Fibroblast of lung (primary cell): ENCODE measurements around the gene EMC8. TPM values are rescaled to one million over a fixed set of nuclear protein-coding genes. Genes with fewer than 3 reads are reported as not detected.

Experiments
- DNase-seq, 2 donors: peaks; one replicate each; pipeline versions ENCODE4 v3.0.0 to v3.0.0-alpha.2; 2010; ENCODE audit warnings: low read depth in 2 of 2
- H2AFZ ChIP-seq: 2 replicates; pipeline ENCODE4 v1.5.1; 2012; ENCODE audit warnings: low read length, control low read depth, inconsistent platforms
- H3K27ac ChIP-seq: 2 replicates; pipeline ENCODE4 v1.5.1; 2011; ENCODE audit warnings: low read length, control low read depth; ENCODE audit not compliant: insufficient read depth
- H3K27me3 ChIP-seq: 2 replicates; pipeline ENCODE4 v1.5.1; 2011; ENCODE audit warnings: mild to moderate bottlenecking, low read length; ENCODE audit not compliant: control insufficient read depth, insufficient read depth
- H3K36me3 ChIP-seq: 2 replicates; pipeline ENCODE4 v1.5.1; 2011; ENCODE audit warnings: low read length; ENCODE audit not compliant: control insufficient read depth, insufficient read depth
- H3K4me1 ChIP-seq: 2 replicates; pipeline ENCODE4 v1.5.1; 2011; ENCODE audit warnings: low read length; ENCODE audit not compliant: control insufficient read depth, insufficient read depth; ENCODE audit errors: extremely low read depth
- H3K4me2 ChIP-seq: 2 replicates; pipeline ENCODE4 v1.5.1; 2011; ENCODE audit warnings: low read length, control low read depth; ENCODE audit not compliant: insufficient read depth; ENCODE audit errors: extremely low read depth
- H3K4me3 ChIP-seq, 4 experiments: fragments of 200-600 bp in 1 of 4; sonication (generic) in 1 of 4; replicated peaks in 1 of 4; 2 replicates each; pipeline ENCODE4 v1.5.1; 2011 to 2016; ENCODE audit warnings: low read length in 4 of 4, low read depth in 3 of 4, mild to moderate bottlenecking in 3 of 4, control low read depth in 2 of 4, inconsistent platforms in 1 of 4, mixed read lengths in 1 of 4; ENCODE audit not compliant: insufficient read depth in 1 of 4; ENCODE audit errors: control extremely low read depth in 1 of 4
- H3K79me2 ChIP-seq: 2 replicates; pipeline ENCODE4 v1.5.1; 2012; ENCODE audit warnings: mild to moderate bottlenecking, low read length, inconsistent platforms; ENCODE audit not compliant: control insufficient read depth, insufficient read depth
- H3K9ac ChIP-seq: 2 replicates; pipeline ENCODE4 v1.5.1; 2011; ENCODE audit warnings: mild to moderate bottlenecking, low read length, control low read depth; ENCODE audit not compliant: insufficient read depth
- H3K9me3 ChIP-seq: 2 replicates; pipeline ENCODE4 v1.5.1; 2012; ENCODE audit warnings: low read depth, low read length; ENCODE audit not compliant: control insufficient read depth, insufficient read depth
- H4K20me1 ChIP-seq: 2 replicates; pipeline ENCODE4 v1.5.1; 2011; ENCODE audit warnings: low read length; ENCODE audit not compliant: control insufficient read depth, insufficient read depth; ENCODE audit errors: extremely low read depth
- CTCF ChIP-seq, 2 donors: IDR thresholded peaks in 1 of 2; conservative IDR thresholded peaks in 1 of 2; 1 replicate in 1 of 2; 2 replicates in 1 of 2; pipeline ENCODE4 v1.5.1; 2011 to 2012; ENCODE audit warnings: low read length in 2 of 2, control low read depth in 1 of 2, inconsistent platforms in 1 of 2, low read depth in 1 of 2, mild to moderate bottlenecking in 1 of 2
- EZH2 ChIP-seq: IDR thresholded peaks from 2 replicates; pipeline ENCODE4 v1.5.1; 2012; ENCODE audit warnings: low read length, control low read depth, mild to moderate bottlenecking; ENCODE audit errors: missing control alignments
- polyA plus RNA-seq, 2 donors: library from polyadenylated mRNA; depleted of rRNA in 1 of 2; stranded (reverse) in 1 of 2; unstranded in 1 of 2; fragments of >200 nt; gene quantifications; 2 replicates each; pipeline ENCODE4 v1.2.1, GENCODE V29; 2011 to 2012; ENCODE audit warnings: missing spikeins in 1 of 2
- total RNA-seq: library from RNA; depleted of rRNA; stranded (reverse); fragments of >200 nt; gene quantifications from 2 replicates; pipeline ENCODE4 v1.2.1, GENCODE V29; 2014

The EMC8 gene
- total and polyA plus RNA-seq, 2 donors (not counting 1 experiment from before 2014, with no cell fraction given): 25.1 to 25.9 TPM

- Histone ChIP-seq H3K79me2 (peaks cover 5% of the 10 kb centered on the region), H3K27ac (no peak overlapping the region), H3K9ac (no peak overlapping the region), H2AFZ (no peak overlapping the region), H3K36me3 (no peaks in the 10 kb centered on the region), H3K9me3 (no peaks in the 10 kb centered on the region), H3K4me2 (no peak overlapping the region), H4K20me1 (no peaks in the 10 kb centered on the region), H3K4me1 (peaks cover 27% of the 10 kb centered on the region), H3K4me3 (no peak overlapping the region), H3K27me3 (no peaks in the 10 kb centered on the region)
- TF ChIP-seq CTCF (conservative IDR thresholded peaks at IDR 0.05 in 1 of 2, IDR thresholded peaks at IDR 0.05 in 1 of 2; ENCODE audit: low read depth in 1 of 2, low read length in 2 of 2): no peak
- no peak for TF ChIP-seq EZH2
- no peak for DNase-seq
These were observed 45.4 kb downstream of the EMC8 start for GRCh38 chr16:85753976-85754375.

GRCh38 chr16:85753559-85753958 lies 45.8 kb downstream of the EMC8 start:
- Histone ChIP-seq H3K79me2 (peaks cover 5% of the 10 kb centered on the region), H3K4me3 (no peak overlapping the region), H4K20me1 (no peaks in the 10 kb centered on the region), H3K27ac (no peak overlapping the region), H3K9ac (no peak overlapping the region), H3K4me1 (peaks cover 27% of the 10 kb centered on the region), H3K36me3 (no peaks in the 10 kb centered on the region), H3K27me3 (no peaks in the 10 kb centered on the region), H3K4me2 (no peak overlapping the region), H2AFZ (no peak overlapping the region), H3K9me3 (no peaks in the 10 kb centered on the region)
- no peak for DNase-seq
- no peak for TF ChIP-seq EZH2
- TF ChIP-seq CTCF (conservative IDR thresholded peaks at IDR 0.05 in 1 of 2, IDR thresholded peaks at IDR 0.05 in 1 of 2; ENCODE audit: low read depth in 1 of 2, low read length in 2 of 2): no peak

- Histone ChIP-seq H3K27me3 (no peaks in the 10 kb centered on the region), H3K79me2 (peaks cover 5% of the 10 kb centered on the region), H3K9me3 (no peaks in the 10 kb centered on the region), H3K27ac (no peak overlapping the region), H3K36me3 (no peaks in the 10 kb centered on the region), H4K20me1 (no peaks in the 10 kb centered on the region), H2AFZ (no peak overlapping the region), H3K4me3 (no peak overlapping the region), H3K4me2 (no peak overlapping the region), H3K9ac (no peak overlapping the region), H3K4me1 (peaks cover 23% of the 10 kb centered on the region)
- peak; percentile 25 to 34 for DNase-seq
- TF ChIP-seq CTCF (conservative IDR thresholded peaks at IDR 0.05 in 1 of 2, IDR thresholded peaks at IDR 0.05 in 1 of 2; ENCODE audit: low read depth in 1 of 2, low read length in 2 of 2): peak in 1 of 2 donors; percentile 41
- no peak for TF ChIP-seq EZH2
These were observed 46.6 kb downstream of the EMC8 start for GRCh38 chr16:85752511-85753420.
